GM19239 (cell line): Measurements from ENCODE around the gene SYCE1L.
"Not testable (repeated sequence)": the region's sequence is repeated elsewhere in the genome, so short reads cannot be mapped to it uniquely, and the experiment has no call there.

Experiments
- DNase-seq: peaks from one replicate; pipeline ENCODE4 v3.0.0; 2011; ENCODE audit warnings: low spot score; ENCODE audit not compliant: insufficient read length
- FAIRE-seq: peaks from 2 replicates; lab custom pipeline; 2011; peaks lifted over from hg19 to GRCh38; lab: Jason Lieb, UNC

The SYCE1L gene

DNA sequence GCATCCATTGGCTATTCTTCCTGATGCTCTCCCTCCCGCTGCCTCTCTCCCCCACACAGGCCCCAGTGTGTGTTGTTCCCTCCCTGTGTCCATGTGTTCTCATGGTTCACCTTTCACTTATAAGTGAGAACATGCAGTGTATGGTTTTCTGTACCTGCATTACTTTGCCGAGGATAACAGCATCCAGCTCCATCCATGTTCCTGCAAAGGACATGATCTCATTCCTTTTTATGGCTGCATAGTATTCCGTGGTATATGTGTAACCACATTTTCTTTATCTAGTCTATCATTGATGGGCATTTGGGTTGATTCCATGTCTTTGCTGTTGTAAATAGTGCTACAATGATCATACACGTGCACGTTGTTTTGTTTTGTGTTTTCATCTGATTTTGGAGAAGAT is 43.3 kb downstream of the SYCE1L start:
- DNase-seq, FAIRE-seq: not testable (repeated sequence)

DNA sequence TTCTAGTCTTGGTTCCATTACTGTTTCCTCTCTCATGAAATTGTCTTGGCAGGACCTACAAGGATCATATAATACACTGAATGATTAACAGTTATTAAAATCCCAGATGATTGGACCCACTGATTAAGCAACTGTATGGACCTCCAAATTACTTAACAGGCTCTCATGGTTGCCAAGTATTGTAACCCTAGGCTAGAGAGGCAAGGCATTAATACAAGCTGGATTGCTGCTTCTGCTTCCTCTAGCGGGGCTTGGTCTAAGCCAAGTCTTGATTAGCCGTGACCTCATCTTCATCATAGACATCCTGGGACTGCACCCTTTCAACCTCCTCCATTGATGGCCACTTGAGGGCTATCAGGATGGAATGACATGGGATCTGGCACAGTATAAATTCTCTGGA is 46.9 kb downstream of the SYCE1L start:
- FAIRE-seq (no peak), DNase-seq (no peak)

DNA sequence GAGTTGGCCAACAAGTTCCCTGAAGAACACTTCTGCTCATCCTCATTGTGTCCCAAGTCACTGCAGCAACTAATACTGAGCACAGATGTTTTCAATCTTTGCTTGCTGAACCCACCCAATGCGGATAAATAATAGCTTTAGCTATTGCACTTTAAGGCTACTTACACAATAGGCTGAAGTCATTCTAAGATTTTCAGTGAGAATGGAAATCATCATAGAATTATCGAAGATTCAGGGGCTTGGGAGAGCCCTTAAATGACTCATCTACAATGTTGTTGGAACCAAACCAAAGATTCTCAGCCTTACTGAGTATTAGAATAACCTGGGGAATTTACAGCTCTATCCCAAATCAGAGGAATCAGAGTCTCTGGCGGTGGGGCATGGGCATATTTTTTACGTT is 51.2 kb downstream of the SYCE1L start:
- DNase-seq (no peak), FAIRE-seq (no peak)
